OCI-M2 (cell line): ENCODE results near the gene MICALL2.

Experiments used
- DNase-seq: peaks from one replicate; lab custom pipeline; 2025; ENCODE audit not compliant: unreplicated experiment; lab: John Stamatoyannopoulos, UW

Gene MICALL2

GRCh38 chr7:1396195-1396594 is 63.1 kb downstream of the MICALL2 start:
- no peak for DNase-seq

DNA sequence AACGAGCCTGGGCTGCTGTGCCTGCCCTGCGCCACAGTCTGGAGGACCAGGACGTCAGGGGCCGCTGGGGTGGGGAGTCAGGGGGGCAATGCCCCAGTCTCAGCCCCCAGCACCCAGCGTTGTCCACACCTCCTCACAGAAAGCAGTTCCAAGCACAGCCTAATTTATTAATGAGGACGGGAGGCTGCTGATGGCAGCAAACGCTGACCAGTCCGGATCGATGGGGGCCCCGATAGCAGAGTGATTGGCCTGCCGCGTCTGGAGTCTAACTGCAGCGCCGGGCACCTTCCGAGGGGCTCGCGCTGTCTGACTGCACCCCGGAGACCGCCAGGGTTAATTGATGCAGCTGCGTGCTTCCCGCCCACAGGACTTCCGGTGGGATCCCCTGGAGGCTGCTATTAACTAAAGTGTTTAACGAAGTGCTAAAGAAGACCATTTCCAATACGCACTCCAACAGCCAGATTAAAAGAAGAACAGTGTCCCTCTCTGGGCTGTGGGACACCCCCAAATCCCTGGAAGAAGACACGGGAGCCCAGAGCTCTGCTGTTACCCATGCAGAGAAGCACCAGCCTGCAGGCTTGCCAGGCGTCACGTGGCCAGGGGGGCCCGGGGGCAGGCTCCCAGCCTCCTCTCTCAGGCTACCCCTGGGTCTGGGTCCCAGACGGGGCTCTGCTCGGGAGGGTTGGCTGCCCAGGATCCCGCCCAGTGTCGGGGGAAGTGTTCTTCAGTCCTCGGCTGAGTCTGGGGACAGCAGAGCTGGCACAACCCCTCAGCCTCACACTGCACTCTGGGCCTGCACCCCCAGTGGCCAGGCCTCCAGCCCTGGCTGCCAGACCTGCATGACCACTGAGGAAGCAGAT is 63.8 kb downstream of the MICALL2 start:
- DNase-seq: no peak

DNA sequence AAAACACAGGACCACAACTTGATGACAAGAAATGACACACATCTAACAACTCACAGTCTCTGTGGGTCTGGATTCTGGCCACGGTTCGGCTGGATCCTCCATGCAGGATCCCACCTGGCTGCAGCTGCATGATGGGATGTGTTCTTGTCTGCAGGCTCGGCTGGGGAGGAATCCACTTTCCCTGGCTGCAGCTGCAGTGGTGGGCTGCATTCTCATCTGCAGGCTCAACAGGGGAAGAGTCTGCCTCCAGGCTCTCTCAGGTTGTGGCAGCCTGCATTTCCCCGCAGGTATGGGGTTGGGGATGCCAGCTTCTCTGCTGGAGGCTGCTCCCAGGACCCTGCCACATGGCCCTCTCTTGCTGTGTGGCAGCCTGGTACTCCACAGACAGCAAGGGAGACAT is 64.9 kb downstream of the MICALL2 start:
- DNase-seq: no peak

- DNase-seq: no peak
These were observed 65.8 kb downstream of the MICALL2 start for GRCh38 chr7:1393421-1393820.

DNA sequence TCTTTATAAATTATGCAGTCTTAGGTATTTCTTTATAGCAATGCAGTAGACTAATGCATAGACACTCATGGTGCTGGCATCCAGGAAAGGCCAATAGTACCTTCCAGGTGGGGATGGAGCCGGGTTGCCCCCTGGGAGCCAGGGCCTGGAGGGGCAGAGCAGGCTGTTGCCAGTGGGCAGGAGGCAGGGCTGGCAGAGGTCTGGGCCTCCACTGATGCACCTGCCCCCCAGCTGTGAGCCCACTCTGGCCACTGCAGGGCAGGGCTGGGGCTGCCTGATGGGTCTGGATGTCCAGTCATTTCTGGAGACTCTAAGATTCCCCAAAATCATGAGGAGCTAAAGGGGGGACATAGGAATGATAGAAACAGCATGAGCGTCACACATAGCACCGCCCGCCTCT is 66.7 kb downstream of the MICALL2 start:
- no peak for DNase-seq

- DNase-seq: no peak
These were observed 67.8 kb downstream of the MICALL2 start for GRCh38 chr7:1391449-1391848.

DNA sequence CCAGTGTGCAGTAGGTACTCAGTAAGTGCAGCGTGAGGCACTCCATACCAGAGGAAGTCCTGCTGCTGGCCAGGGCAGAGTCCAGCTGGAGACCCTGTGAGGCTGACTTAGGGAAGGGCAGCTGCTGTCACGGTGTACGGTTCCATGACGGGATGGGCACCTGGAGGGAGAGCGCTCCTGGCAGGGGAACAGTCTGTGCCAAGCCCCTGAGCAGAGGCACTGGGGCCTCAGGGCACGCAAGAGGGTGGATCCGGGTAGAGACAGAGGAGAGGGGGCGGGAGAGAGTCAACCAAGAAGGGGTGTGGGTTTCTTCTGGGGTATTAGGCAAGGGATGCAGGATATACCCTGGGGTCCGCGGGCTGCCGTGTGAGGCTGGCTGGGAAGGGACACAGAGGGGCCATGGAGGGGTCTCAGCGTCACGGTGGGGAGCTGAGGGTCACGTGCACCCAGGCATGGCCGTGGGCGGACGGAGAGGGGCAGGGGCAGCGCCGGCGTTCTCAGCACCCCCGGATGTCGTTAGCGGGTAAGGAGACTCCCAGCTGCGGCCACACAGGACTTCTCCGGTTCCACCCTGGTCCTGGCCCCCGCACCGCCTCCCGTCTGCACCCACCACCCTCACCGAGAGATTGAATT is 70.5 kb downstream of the MICALL2 start:
- DNase-seq: no peak

DNA sequence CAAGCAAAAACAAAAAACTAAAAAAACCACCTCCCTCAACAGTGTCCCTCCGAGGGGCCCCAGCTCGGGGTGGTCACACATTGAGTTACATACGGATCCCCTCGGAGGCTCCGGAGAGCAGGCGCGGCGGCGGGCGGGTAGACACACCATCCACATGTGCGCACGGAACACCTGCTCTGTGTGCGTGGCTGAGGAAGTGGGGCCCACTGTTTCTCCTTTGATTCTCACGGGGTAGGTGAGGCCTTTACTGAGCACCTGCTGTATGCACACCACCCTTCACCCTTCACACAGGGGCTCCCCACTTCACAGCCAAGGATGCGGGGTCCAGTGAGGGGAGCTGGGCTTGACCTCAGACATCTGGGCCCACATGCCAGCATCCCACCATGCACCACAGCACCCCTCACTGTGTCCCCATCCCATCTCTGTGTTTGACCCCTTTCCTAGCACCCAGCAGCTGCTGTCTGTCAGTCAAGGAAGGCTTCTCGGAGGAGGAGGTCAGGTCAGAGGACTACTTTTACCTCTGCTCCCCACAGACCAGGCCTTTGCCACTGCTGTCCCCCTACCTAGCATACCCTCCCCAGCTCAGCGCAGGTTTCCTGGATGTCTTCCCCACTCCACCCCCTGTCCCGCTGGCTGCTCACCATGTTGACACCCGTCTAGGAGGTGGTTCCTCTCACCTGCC is 71.1 kb downstream of the MICALL2 start:
- no peak for DNase-seq

DNA sequence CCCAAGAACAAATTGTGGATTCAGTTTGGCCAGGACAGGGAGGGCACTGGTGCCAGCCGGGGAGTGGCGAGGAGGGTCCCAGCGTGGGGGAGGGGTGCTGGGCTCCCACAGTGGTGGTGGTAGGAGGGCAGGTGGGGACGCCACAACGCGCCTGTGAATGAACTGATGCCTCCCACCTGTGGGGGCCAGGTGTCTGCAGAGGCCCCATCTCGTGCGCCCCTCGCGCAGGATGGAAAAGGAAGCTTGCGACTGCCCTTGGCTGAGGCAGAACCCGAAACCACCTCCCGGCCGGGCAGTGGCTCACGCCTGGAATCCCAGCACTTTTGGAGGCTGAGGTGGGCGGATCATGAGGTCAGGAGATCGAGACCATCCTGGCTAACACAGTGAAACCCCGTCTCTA is 72.0 kb downstream of the MICALL2 start:
- DNase-seq: no peak

DNA sequence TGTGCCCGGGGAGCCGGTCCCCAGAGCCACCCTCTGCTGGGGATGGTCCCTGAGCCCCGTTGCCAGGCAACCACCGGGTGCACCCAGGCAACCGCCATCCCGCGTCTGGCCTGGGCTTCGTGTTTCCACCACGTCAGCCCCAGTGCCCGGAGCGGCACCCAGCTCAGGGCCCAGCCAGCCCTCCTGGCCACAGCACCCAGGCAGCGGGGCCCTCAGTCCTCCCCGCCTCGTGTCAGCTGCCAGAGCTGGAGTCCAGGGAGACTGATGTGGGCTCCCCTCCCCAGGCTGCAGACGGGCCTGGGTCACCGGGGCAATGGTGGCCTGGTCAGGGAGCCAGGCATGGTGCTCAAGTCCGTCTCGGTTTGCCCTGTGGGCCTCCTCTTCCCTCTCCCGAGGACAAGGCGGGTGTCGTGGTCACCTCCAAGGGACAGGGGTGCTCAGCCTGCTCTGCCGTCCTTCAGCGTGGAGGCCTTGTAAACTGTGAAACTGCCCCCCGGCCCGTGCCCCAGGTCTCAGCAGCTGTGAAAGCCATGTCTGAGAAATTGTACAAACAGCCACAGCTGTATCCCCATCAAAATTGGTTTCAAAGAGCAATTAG is 72.5 kb downstream of the MICALL2 start:
- no peak for DNase-seq

DNA sequence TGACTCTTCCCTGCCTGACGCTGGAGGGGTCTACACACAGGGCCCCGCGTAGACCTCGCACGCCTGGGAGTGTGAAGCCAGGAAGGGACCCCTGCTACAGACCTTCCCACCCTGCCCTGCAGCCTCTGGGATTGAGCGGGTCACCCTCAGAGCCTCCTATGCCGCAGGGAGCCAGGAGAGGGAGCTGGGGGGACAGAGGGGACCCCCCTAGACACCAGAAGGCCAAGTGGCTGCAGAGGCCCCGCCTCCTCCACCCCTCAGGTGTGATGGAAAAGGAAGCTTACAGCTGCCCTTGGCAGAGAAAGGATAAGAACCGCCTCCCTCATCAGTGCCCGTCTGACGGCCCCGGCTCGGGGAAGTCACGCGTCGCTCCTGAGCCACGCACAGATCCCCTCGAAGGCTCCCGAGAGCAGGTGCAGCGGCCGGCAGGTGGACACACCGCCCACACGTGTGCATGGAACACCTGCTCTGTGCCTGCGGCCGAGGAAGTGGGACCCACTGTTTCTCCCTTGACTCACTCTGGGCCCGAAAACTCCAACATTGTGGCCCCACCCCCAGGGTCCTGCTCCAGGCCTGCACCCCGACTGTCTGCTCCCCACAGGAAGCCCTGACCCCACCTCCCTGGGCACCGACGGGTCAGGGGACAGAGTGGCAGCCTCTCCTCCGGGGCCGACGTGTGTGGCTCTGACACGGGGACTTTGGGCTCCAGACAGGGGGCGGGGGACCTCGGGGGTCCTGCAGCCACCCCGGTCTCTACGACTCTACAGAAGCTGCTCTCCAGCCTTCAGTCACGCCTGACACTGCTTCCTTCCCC is 73.3 kb downstream of the MICALL2 start:
- DNase-seq: no peak

GRCh38 chr7:1385086-1385808 is 74.0 kb downstream of the MICALL2 start:
- no peak for DNase-seq
